Liver (tissue), 9 donors: ENCODE data around the gene CAPN10. TPM values are rescaled to one million over a fixed set of nuclear protein-coding genes. Genes with fewer than 3 reads are reported as not detected.

Source experiments
- DNase-seq: peaks from one replicate; pipeline ENCODE4 v3.0.0-alpha.2; 2017; ENCODE audit warnings: low spot score
- H3K27ac ChIP-seq, 2 donors: one replicate each; pipeline ENCODE4 v1.7.0; 2013; ENCODE audit warnings: inconsistent platforms in 2 of 2, low read length in 2 of 2, control low read depth in 1 of 2, low read depth in 1 of 2, mild to moderate bottlenecking in 1 of 2
- H3K27me3 ChIP-seq, 4 donors: one replicate each; pipeline versions ENCODE4 v1.6.1 to v1.7.0; 2013; ENCODE audit warnings: low read length in 3 of 4, inconsistent platforms in 1 of 4, mild to moderate bottlenecking in 1 of 4, moderate library complexity in 1 of 4; ENCODE audit not compliant: control insufficient read depth in 4 of 4, insufficient read depth in 4 of 4
- H3K36me3 ChIP-seq, 4 donors: one replicate each; pipeline versions ENCODE4 v1.6.1 to v1.7.0; 2013; ENCODE audit warnings: low read length in 3 of 4, mild to moderate bottlenecking in 3 of 4, low read depth in 1 of 4, moderate library complexity in 1 of 4; ENCODE audit not compliant: control insufficient read depth in 4 of 4, insufficient read depth in 3 of 4
- H3K4me1 ChIP-seq, 4 donors: one replicate each; pipeline versions ENCODE4 v1.6.1 to v1.7.0; 2013; ENCODE audit warnings: low read length in 3 of 4, mild to moderate bottlenecking in 3 of 4, moderate library complexity in 1 of 4; ENCODE audit not compliant: control insufficient read depth in 4 of 4, insufficient read depth in 4 of 4
- H3K4me3 ChIP-seq, 3 donors: one replicate each; pipeline versions ENCODE4 v1.6.1 to v1.7.0; 2013; ENCODE audit warnings: low read length in 3 of 3, control low read depth in 1 of 3, low read depth in 1 of 3, mild to moderate bottlenecking in 1 of 3
- H3K9ac ChIP-seq, 2 donors: one replicate each; pipeline ENCODE4 v1.7.0; 2013; ENCODE audit warnings: low read length in 2 of 2, mild to moderate bottlenecking in 2 of 2, moderate library complexity in 2 of 2, control low read depth in 1 of 2, low read depth in 1 of 2
- H3K9me3 ChIP-seq, 4 donors: one replicate each; pipeline versions ENCODE4 v1.6.1 to v1.7.0; 2013; ENCODE audit warnings: low read length in 3 of 4; ENCODE audit not compliant: control insufficient read depth in 4 of 4
- CTCF ChIP-seq: fragments of 150-350 bp; IDR thresholded peaks from 2 replicates; pipeline ENCODE4 v1.5.1; 2017; ENCODE audit warnings: improper control_type of control experiment, low read depth, low read length; ENCODE audit not compliant: missing input control
- EGR1 ChIP-seq, 2 donors: IDR thresholded peaks; 2 replicates each; pipeline ENCODE4 v1.6.1; 2016 to 2018; ENCODE audit warnings: antibody characterized with exemption in 2 of 2, low read depth in 2 of 2
- FOXA1 ChIP-seq: IDR thresholded peaks from 2 replicates; pipeline ENCODE4 v1.6.1; 2016; ENCODE audit warnings: antibody characterized with exemption
- FOXA2 ChIP-seq: IDR thresholded peaks from 2 replicates; pipeline ENCODE4 v1.6.1; 2016; ENCODE audit warnings: antibody characterized with exemption
- GABPA ChIP-seq, 2 donors: IDR thresholded peaks in 1 of 2; conservative IDR thresholded peaks in 1 of 2; 2 replicates each; pipeline ENCODE4 v1.6.1; 2016; ENCODE audit warnings: antibody characterized with exemption in 2 of 2, mild to moderate bottlenecking in 1 of 2, moderate library complexity in 1 of 2
- HNF4A ChIP-seq, 2 donors: conservative IDR thresholded peaks; 2 replicates each; pipeline ENCODE4 v1.6.1; 2016; ENCODE audit warnings: antibody characterized with exemption in 2 of 2, mild to moderate bottlenecking in 2 of 2
- HNF4G ChIP-seq: IDR thresholded peaks from 2 replicates; pipeline ENCODE4 v1.6.1; 2016; ENCODE audit warnings: antibody characterized with exemption
- JUND ChIP-seq, 2 donors: IDR thresholded peaks; 2 replicates each; pipeline ENCODE4 v1.6.1; 2016; ENCODE audit warnings: antibody characterized with exemption in 2 of 2
- MAX ChIP-seq: IDR thresholded peaks from 2 replicates; pipeline ENCODE4 v1.6.1; 2016; ENCODE audit warnings: antibody characterized with exemption
- NR2F2 ChIP-seq: IDR thresholded peaks from 2 replicates; pipeline ENCODE4 v1.6.1; 2016; ENCODE audit warnings: antibody characterized with exemption
- RAD21 ChIP-seq, 2 donors: IDR thresholded peaks; 2 replicates each; pipeline ENCODE4 v1.6.1; 2016; ENCODE audit warnings: antibody characterized with exemption in 2 of 2, mild to moderate bottlenecking in 2 of 2
- REST ChIP-seq: IDR thresholded peaks from 2 replicates; pipeline ENCODE4 v1.6.1; 2016; ENCODE audit warnings: antibody characterized with exemption, mild to moderate bottlenecking
- RXRA ChIP-seq, 2 donors: IDR thresholded peaks; 2 replicates each; pipeline ENCODE4 v1.6.1; 2017 to 2018; ENCODE audit warnings: antibody characterized with exemption in 2 of 2, mild to moderate bottlenecking in 1 of 2
- SP1 ChIP-seq: IDR thresholded peaks from 2 replicates; pipeline ENCODE4 v1.6.1; 2018; ENCODE audit warnings: antibody characterized with exemption, mild to moderate bottlenecking
- TAF1 ChIP-seq: conservative IDR thresholded peaks from 2 replicates; pipeline ENCODE4 v1.6.1; 2016; ENCODE audit warnings: antibody characterized with exemption, mild to moderate bottlenecking
- YY1 ChIP-seq: IDR thresholded peaks from 2 replicates; pipeline ENCODE4 v1.6.1; 2016; ENCODE audit warnings: antibody characterized with exemption, mild to moderate bottlenecking
- ZBTB33 ChIP-seq: IDR thresholded peaks from 2 replicates; pipeline ENCODE4 v1.6.1; 2016; ENCODE audit warnings: antibody characterized with exemption
- WGBS: extraction: QIAGEN DNeasy Blood & Tissue Kit; methylation state at CpG from one replicate; pipeline ENCODE4 v1.1.7; 2013; 5-methylcytosine and 5-hydroxymethylcytosine counted together
- polyA plus RNA-seq, 2 donors: library from polyadenylated mRNA; stranded (reverse) in 1 of 2; unstranded in 1 of 2; fragments of 200-250 nt in 1 of 2; fragments of >200 nt in 1 of 2; fragmentation: Nextera tagmentation in 1 of 2; extraction: Ambion mirVana in 1 of 2; gene quantifications; one replicate each; pipeline versions ENCODE4 v1.2.1 to v1.2.3, GENCODE V29; 2013 to 2015
- total RNA-seq, 2 donors: library from RNA; depleted of rRNA; stranded (reverse); fragments of >200 nt; gene quantifications; one replicate each; pipeline ENCODE4 v1.2.3, GENCODE V29; 2014
- TF ChIP-seq, protein P1 (sequence below): IDR thresholded peaks from 2 replicates; pipeline ENCODE4 v1.6.1; 2016; ENCODE audit warnings: antibody characterized with exemption
- donor health status: healthy.
- donor health status: healthy.
- donor health status: healthy.
- donor health status: healthy.
- donor health status: healthy.

CAPN10 gene
- total and polyA plus RNA-seq, 4 donors, result 4.8 to 11.3 (median 6.5) TPM

DNA sequence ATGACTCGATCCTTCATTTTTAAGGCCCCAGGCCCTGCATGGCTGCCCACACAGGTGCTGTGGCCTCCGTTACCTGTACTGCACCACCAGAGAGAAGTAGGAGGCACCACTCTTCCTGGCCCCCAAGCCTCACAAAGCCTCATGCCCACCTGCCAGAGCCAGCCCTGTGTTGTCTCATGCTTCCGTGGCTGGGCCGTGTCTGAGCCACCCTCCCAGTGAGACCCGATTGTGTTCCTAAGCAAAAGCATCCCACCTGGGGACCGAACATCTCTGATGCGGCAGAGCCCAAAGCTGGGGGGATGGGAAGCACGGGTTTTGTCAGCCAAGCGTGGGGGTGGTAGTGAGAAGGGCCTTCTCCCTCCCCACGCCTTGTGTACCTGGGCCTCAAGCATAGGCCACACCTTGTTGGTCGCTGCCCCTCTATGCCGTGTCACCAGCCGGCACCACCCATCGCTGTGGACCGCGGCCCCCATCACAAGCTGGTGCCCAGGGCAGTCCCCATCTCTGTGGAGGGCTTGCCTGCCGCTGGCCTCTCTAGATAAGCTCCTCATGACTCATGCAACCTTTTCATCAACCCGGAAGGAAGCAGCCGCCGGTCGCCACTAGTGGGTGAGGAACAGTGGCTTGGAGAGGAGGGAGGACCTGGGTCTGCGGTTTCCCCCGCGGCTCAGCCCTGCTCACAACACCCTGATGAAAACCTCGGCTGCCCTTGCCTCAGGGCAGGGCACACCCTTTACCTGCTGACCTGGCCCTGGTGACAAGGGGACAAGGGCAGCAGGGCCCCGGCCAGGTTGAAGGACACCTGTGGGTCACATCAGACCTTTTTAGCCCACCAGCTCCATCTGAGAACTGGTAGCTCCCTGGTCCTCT lies 21.0 kb upstream of the CAPN10 start:
- H3K9me3 ChIP-seq, result no peaks in the 10 kb centered on the region
- H3K4me3 ChIP-seq, result no peak overlapping the region
- peak overlapping the region; percentile 68 to 82 for H3K27ac ChIP-seq
- TF ChIP-seq YY1 (no peak), SP1 (peak; percentile 32), JUND (IDR thresholded peaks at IDR 0.05) (peak; percentile 78 to 80), EGR1 (IDR thresholded peaks at IDR 0.05; ENCODE audit: low read depth in 2 of 2) (no peak), NR2F2 (peak; percentile 30), GABPA (IDR thresholded peaks at IDR 0.05 in 1 of 2, conservative IDR thresholded peaks at IDR 0.05 in 1 of 2) (no peak)
- DNase-seq, result peak; percentile 84
- peak overlapping the region; percentile 20 to 29 for H3K9ac ChIP-seq
- no peaks in the 10 kb centered on the region for H3K36me3 ChIP-seq
- WGBS, result 57% methylated on average over 26 of the region's 26 CpGs
- H3K27me3 ChIP-seq, result no peaks in the 10 kb centered on the region
- peaks cover 26 to 51% (median 43%) of the 10 kb centered on the region in 4 donors for H3K4me1 ChIP-seq

GRCh38 chr2:240566203-240567136 lies 20.1 kb upstream of the CAPN10 start:
- Histone ChIP-seq H3K4me1 (peaks cover 26 to 47% (median 40%) of the 10 kb centered on the region in 4 donors), H3K27me3 (no peaks in the 10 kb centered on the region), H3K9ac (peak overlapping the region in 1 of 2 donors; percentile 29), H3K27ac (peak overlapping the region; percentile 68 to 82), H3K36me3 (no peaks in the 10 kb centered on the region), H3K4me3 (peak overlapping the region in 2 of 3 donors; percentile 34 to 46), H3K9me3 (no peaks in the 10 kb centered on the region)
- no peak for TF ChIP-seq FOXA1
- peak in 1 of 2 donors; percentile 55 for TF ChIP-seq RAD21 (IDR thresholded peaks at IDR 0.05)
- peak; percentile 32 for TF ChIP-seq SP1
- TF ChIP-seq EGR1 (IDR thresholded peaks at IDR 0.05; ENCODE audit: low read depth in 2 of 2), result no peak
- TF ChIP-seq HNF4A (conservative IDR thresholded peaks at IDR 0.05), result no peak
- no peak for TF ChIP-seq NR2F2
- TF ChIP-seq, protein P1, sequence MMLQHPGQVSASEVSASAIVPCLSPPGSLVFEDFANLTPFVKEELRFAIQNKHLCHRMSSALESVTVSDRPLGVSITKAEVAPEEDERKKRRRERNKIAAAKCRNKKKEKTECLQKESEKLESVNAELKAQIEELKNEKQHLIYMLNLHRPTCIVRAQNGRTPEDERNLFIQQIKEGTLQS, result no peak
- TF ChIP-seq REST, result no peak
- no peak for TF ChIP-seq HNF4G
- TF ChIP-seq FOXA2, result no peak
- no peak for TF ChIP-seq GABPA (IDR thresholded peaks at IDR 0.05 in 1 of 2, conservative IDR thresholded peaks at IDR 0.05 in 1 of 2)
- no peak for TF ChIP-seq MAX
- TF ChIP-seq ZBTB33, result no peak
- no peak for TF ChIP-seq YY1
- no peak for TF ChIP-seq TAF1
- TF ChIP-seq CTCF, result peak; percentile 76
- no peak for TF ChIP-seq JUND (IDR thresholded peaks at IDR 0.05)
- no peak for TF ChIP-seq RXRA (IDR thresholded peaks at IDR 0.05)
- WGBS, result 8% methylated on average over 53 of the region's 53 CpGs
- peak; percentile 96 for DNase-seq
